Activated CD8-positive, alpha-beta memory T cell treated with anti-CD3 and anti-CD28 coated beads, Interleukin-2, amount 10 ng/mL, durations not matched to agents 7 days and 5 days (primary cell): ENCODE data around the gene C14orf93. TPM values are rescaled to one million over a fixed set of nuclear protein-coding genes. Genes with fewer than 3 reads are reported as not detected.
A peak's percentile ranks its signal among the peaks of the same experiment; 100 is the strongest.
"Not testable (repeated sequence)": the region's sequence is repeated elsewhere in the genome, so short reads cannot be mapped to it uniquely, and the experiment has no call there.

Experiments used
- ATAC-seq: fragments of 150-1000 bp; cut with Tn5 transposase; one replicate; pipeline ENCODE4 v1.10.0; 2021; ENCODE audit warnings: moderate library complexity
- CTCF ChIA-PET: fragments of 350-600 bp; sonication (Branson Sonifier 250); formaldehyde crosslinking; loops from one replicate; lab custom pipeline; 2021; ENCODE audit warnings: antibody characterized with exemption; lab: Charles Lee
- DNase-seq: peaks from one replicate; pipeline ENCODE4 v3.0.0-alpha.2; 2020
- H3K27ac Mint-ChIP-seq: one replicate; pipeline ENCODE4 v1.8.0; 2021; ENCODE audit warnings: mild to moderate bottlenecking, mixed read lengths
- H3K27me3 Mint-ChIP-seq: one replicate; pipeline ENCODE4 v1.8.0; 2021; ENCODE audit warnings: mixed read lengths
- H3K36me3 Mint-ChIP-seq: one replicate; pipeline ENCODE4 v1.8.0; 2021; ENCODE audit warnings: mild to moderate bottlenecking, mixed read lengths
- H3K4me1 Mint-ChIP-seq: one replicate; pipeline ENCODE4 v1.8.0; 2021; ENCODE audit warnings: mixed read lengths
- H3K4me3 Mint-ChIP-seq: one replicate; pipeline ENCODE4 v1.8.0; 2021; ENCODE audit warnings: mild to moderate bottlenecking, moderate library complexity, mixed read lengths
- H3K9me3 Mint-ChIP-seq: one replicate; pipeline ENCODE4 v1.8.0; 2022; ENCODE audit warnings: low read depth, mixed read lengths
- total RNA-seq, 2 experiments: library from RNA; stranded (reverse); gene quantifications; one replicate each; pipeline ENCODE4 v1.2.3, GENCODE V29; 2021

Gene C14orf93
- total RNA-seq, 2 experiments from 2014 or later, result 9.0 to 12.6 TPM

GRCh38 chr14:23006544-23007419 lies 3.2 kb downstream of the C14orf93 start:
- CTCF ChIA-PET, result interaction anchor here (0.7 to 4.0 kb wide), 23 partner anchors 9 to 1529 kb away, joined by 3 to 57 read pairs (median 7); partner anchors contain the start of genes ACIN1, AJUBA, C14orf119 and CDH24
- peak overlapping the region; percentile 96 for H3K27ac Mint-ChIP-seq
- H3K27me3 Mint-ChIP-seq, result no peaks in the 10 kb centered on the region
- peaks cover 1% of the 10 kb centered on the region for H3K36me3 Mint-ChIP-seq
- DNase-seq (peak; percentile 98), ATAC-seq (peak; percentile 97)
- no peaks in the 10 kb centered on the region for H3K9me3 Mint-ChIP-seq
- peaks cover 44% of the 10 kb centered on the region for H3K4me1 Mint-ChIP-seq
- H3K4me3 Mint-ChIP-seq, result peak overlapping the region; percentile 93

GRCh38 chr14:23006188-23006534 lies 3.8 kb downstream of the C14orf93 start:
- Mint-ChIP-seq H3K9me3 (no peaks in the 10 kb centered on the region), H3K4me1 (peaks cover 42% of the 10 kb centered on the region), H3K4me3 (peak overlapping the region; percentile 93), H3K36me3 (peaks cover 1% of the 10 kb centered on the region), H3K27me3 (no peaks in the 10 kb centered on the region), H3K27ac (peak overlapping the region; percentile 96)
- DNase-seq (no peak), ATAC-seq (no peak)
- CTCF ChIA-PET, result interaction anchor here (0.7 to 4.0 kb wide), 19 partner anchors 9 to 1528 kb away, joined by 3 to 57 read pairs (median 11); partner anchors contain the start of genes AJUBA, CDH24 and PRMT5

DNA sequence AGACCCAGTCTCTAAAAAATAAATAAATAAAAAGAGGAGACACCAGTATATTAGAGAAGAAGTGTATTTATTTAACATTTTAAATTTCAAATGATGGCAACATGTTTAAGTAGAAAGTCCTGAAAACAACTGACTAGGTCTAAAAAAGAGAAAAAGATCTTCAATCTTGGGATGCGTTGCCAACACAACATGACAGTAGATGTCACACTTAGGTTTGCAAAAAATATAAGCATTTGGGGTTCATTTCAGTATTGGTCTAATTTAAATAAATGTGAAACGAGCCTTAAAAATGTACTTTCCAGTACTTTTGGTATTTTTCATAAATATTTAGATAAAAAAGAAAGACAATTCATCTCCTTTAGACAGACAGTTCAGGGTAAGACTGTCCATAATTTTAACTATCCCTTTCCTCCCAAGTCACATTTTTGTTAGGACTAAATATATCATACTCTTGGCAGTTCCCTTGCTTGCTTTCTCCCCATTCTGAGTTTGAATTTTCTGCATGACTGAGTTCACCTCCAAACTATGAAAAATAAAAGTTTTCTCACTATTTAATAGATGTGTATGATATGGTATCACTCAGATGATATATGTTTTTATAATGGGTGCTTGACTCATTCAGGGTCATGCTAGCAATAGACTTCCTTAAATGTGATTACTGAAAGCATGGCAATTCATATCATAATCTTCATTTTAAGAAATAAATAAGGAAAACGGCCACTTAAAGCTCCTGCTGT lies 4.3 kb downstream of the C14orf93 start:
- H3K9me3 Mint-ChIP-seq, result no peaks in the 10 kb centered on the region
- ATAC-seq (no peak), DNase-seq (no peak)
- H3K27ac Mint-ChIP-seq, result peak overlapping the region; percentile 96
- CTCF ChIA-PET, result interaction anchor here (0.7 to 4.0 kb wide), 14 partner anchors 10 to 299 kb away, joined by 3 to 57 read pairs (median 14); partner anchors contain the start of genes AJUBA, CDH24 and PRMT5
- H3K4me1 Mint-ChIP-seq, result peaks cover 41% of the 10 kb centered on the region
- H3K36me3 Mint-ChIP-seq, result peaks cover 1% of the 10 kb centered on the region
- H3K27me3 Mint-ChIP-seq, result no peaks in the 10 kb centered on the region
- peak overlapping the region; percentile 93 for H3K4me3 Mint-ChIP-seq

- H3K27ac Mint-ChIP-seq, DNase-seq, H3K36me3 Mint-ChIP-seq, H3K9me3 Mint-ChIP-seq, H3K27me3 Mint-ChIP-seq, H3K4me3 Mint-ChIP-seq, ATAC-seq: not testable (repeated sequence)
- H3K4me1 Mint-ChIP-seq, result peaks cover 34% of the 10 kb centered on the region
- CTCF ChIA-PET, result interaction anchor here (1.0 to 25.7 kb wide), 3 partner anchors 11 to 56 kb away, joined by 3 to 867 read pairs (median 4); partner anchors contain the start of gene CDH24
Measured at GRCh38 chr14:23004274-23004673, 5.7 kb downstream of the C14orf93 start.

DNA sequence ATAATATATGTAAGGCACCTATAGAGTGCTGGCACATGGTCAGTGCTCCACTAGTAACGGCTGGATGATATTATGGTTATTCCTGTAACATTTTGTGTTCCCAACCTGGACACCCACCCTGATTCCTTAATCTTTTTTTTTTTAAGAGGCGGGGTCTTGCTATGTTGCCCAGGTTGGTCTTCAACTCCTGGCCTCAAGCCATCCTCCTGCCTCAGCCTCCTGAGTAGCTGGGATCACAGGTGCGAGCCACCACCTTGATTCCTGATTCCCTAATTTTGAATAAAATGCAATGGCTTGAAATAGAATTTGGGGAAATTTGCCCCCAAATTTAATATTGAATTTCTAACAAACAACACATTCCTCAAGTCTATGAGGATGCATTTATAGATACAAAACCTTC lies 7.4 kb downstream of the C14orf93 start:
- no peak for ATAC-seq
- Mint-ChIP-seq H3K4me1 (peaks cover 21% of the 10 kb centered on the region), H3K36me3 (peaks cover 1% of the 10 kb centered on the region), H3K4me3 (no peak overlapping the region), H3K27me3 (no peaks in the 10 kb centered on the region), H3K9me3 (no peaks in the 10 kb centered on the region), H3K27ac (no peak overlapping the region)
- no peak for DNase-seq
- CTCF ChIA-PET, result interaction anchor here (0.6 to 25.7 kb wide), 4 partner anchors 9 to 57 kb away, joined by 3 to 867 read pairs (median 10); partner anchors contain the start of genes CDH24 and HAUS4

DNA sequence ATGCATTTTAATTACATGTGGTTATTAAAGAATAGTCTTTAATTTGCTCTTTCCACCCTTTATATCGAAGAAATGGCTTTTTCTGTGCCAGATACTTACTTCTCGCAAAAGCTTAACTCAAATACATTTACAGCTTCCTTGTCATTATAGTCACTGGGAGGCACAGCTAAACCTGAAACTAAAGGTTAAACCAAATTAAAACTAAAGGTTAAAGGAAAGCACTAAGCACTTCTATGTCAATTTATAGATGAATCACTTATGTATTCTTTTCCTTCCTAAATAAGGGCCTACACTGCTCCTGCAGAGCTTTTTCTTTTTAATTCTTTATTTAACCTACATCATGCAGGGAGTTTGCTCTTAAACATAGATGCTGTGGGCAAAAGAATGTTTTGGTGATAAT lies 9.1 kb downstream of the C14orf93 start:
- Mint-ChIP-seq H3K9me3 (no peaks in the 10 kb centered on the region), H3K27me3 (no peaks in the 10 kb centered on the region), H3K36me3 (peaks cover 1% of the 10 kb centered on the region), H3K27ac (no peak overlapping the region), H3K4me3 (no peak overlapping the region), H3K4me1 (peaks cover 7% of the 10 kb centered on the region)
- no peak for ATAC-seq
- CTCF ChIA-PET, result interaction anchor here (1.5 to 25.7 kb wide), 3 partner anchors 14 to 59 kb away, joined by 4 to 867 read pairs (median 14); partner anchors contain the start of gene CDH24
- no peak for DNase-seq

GRCh38 chr14:22998329-22999012 lies 11.5 kb downstream of the C14orf93 start:
- CTCF ChIA-PET, result interaction anchor here (0.6 to 25.7 kb wide), 4 partner anchors 14 to 1384 kb away, joined by 3 to 867 read pairs (median 63); partner anchors contain the start of genes AJUBA and CDH24
- H3K4me1 Mint-ChIP-seq, result no peaks in the 10 kb centered on the region
- H3K27ac Mint-ChIP-seq, result no peak overlapping the region
- DNase-seq (no peak), ATAC-seq (no peak)
- H3K4me3 Mint-ChIP-seq, result no peak overlapping the region
- no peaks in the 10 kb centered on the region for H3K36me3 Mint-ChIP-seq
- H3K9me3 Mint-ChIP-seq, result no peaks in the 10 kb centered on the region
- H3K27me3 Mint-ChIP-seq, result no peaks in the 10 kb centered on the region

DNA sequence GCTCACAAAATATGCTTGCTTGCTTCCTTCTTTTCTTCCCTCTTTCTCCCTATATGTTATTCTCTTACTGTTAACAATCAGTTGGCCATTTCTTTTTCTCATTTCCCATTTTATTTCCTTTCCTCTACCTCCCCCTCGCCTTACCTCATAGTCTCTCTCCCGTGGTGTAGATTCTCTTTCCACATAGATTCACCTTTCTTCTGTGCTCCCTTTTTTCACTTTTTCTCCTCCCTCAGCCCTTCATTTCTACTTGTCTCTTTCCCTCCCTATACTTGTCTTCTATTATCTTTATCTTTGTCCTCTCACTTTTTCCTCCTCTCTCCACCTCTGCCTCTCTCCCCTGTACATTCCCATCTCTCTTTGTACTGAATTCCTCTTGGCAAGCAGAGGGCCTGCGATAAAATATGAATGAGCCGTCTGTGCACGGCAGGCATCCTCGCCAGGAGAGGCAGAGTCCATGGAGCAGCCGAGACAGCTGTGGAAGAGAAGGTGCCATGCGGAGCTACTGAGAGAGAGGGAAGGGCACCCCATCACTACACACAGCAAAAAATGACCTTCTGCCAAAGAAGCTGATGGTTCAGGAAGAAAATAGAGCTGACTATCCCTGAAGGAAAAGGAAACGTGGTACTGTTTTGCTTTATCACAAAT lies 12.1 kb downstream of the C14orf93 start:
- no peaks in the 10 kb centered on the region for H3K9me3 Mint-ChIP-seq
- H3K27me3 Mint-ChIP-seq, result no peaks in the 10 kb centered on the region
- H3K36me3 Mint-ChIP-seq, result peaks cover 3% of the 10 kb centered on the region
- no peaks in the 10 kb centered on the region for H3K4me1 Mint-ChIP-seq
- no peak for ATAC-seq
- CTCF ChIA-PET, result interaction anchor here (0.6 to 25.7 kb wide), 5 partner anchors 9 to 1383 kb away, joined by 3 to 867 read pairs (median 57); partner anchors contain the start of genes AJUBA and CDH24
- H3K4me3 Mint-ChIP-seq, result no peak overlapping the region
- no peak for DNase-seq
- H3K27ac Mint-ChIP-seq, result no peak overlapping the region

DNA sequence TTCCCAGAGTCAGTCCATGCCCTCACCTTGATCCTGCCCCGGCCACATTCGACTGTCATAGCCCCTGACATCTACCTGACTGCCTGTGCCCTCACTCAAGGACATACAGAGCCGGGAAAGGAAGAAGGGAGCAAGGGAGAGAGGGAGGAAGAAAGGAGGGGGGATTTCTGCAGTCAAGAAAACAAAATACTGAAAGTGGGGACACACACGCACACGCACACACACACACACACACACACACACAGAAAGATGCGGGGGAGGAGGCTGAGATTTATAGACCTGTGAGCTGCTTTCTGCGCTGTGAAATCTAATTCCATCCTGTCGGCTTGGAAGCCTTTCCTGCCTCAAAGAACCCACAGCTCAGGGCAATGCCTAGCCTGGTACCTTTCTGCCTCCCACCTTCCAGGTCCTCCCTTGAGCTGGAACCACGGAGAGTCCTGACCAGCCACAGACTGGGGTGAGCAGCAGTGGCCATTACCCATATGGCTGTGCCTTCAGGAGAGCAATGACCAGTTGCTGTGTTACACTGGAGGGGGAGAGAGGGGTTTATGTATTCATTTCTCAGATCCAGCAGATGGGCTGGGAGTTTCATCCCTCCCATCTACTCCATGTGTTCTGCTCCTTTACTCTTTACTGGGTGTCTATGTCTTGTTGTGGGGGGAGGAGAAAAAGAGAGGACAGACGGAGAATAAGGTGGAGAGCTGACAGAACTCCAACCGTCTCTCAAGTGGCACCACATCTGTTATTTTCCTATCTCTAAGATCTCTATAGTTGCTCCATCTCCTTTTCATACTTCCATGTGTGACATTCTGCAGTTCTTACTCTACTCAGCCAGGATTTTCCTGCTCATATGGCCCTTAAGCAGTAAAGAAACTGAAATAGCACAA lies 12.9 kb downstream of the C14orf93 start:
- Mint-ChIP-seq H3K4me3 (no peak overlapping the region), H3K27me3 (no peaks in the 10 kb centered on the region), H3K36me3 (peaks cover 3% of the 10 kb centered on the region), H3K27ac (no peak overlapping the region), H3K9me3 (no peaks in the 10 kb centered on the region), H3K4me1 (no peaks in the 10 kb centered on the region)
- CTCF ChIA-PET, result interaction anchor here (0.7 to 25.7 kb wide), 6 partner anchors 10 to 63 kb away, joined by 3 to 867 read pairs (median 41); partner anchors contain the start of genes AJUBA, CDH24 and PSMB5
- no peak for ATAC-seq
- DNase-seq, result no peak

DNA sequence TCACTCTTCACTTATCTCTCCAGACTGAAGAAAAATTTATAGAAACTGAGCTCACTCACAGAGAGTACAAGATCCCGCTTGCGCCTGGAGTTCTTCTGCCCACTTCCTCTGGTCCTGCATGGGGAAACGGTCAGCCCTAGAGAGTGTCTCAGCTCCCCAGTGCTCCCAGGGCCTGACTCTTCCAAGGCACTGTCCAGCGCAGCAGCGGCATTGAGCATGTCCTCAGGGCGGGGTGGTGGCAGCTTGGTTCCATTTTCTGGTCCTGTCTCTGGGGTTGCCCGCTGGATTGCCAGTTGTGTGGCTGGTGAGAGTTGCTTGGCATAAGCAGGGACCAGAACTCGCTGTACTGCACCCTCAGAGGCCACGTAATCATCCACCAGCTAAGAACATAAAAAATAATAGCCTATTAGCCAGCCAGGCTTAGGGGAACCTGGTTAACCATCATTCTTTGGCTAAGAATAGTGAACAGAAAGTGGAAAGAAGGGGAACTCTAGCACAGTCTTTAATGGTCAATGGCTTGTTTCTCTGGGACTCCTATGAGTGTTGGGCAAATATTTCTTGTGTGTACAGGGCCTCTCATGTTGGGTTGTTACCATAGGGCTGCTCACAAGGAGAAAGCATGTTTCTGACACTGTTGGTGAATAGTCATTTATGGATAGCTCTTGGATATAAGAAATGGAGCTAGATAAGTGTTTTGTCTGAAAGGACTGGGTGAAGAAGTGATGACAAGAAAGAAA lies 13.9 kb downstream of the C14orf93 start:
- no peak overlapping the region for H3K4me3 Mint-ChIP-seq
- no peak for ATAC-seq
- H3K9me3 Mint-ChIP-seq, result no peaks in the 10 kb centered on the region
- CTCF ChIA-PET, result interaction anchor here (0.7 to 25.7 kb wide), 13 partner anchors 11 to 82 kb away, joined by 3 to 867 read pairs (median 7); partner anchors contain the start of genes AJUBA, CDH24, PRMT5 and PSMB5
- peaks cover 3% of the 10 kb centered on the region for H3K36me3 Mint-ChIP-seq
- no peaks in the 10 kb centered on the region for H3K4me1 Mint-ChIP-seq
- DNase-seq, result no peak
- H3K27me3 Mint-ChIP-seq, result no peaks in the 10 kb centered on the region
- H3K27ac Mint-ChIP-seq, result no peak overlapping the region
